Neural crest cell (in vitro differentiated cells): ENCODE measurements around the gene PODXL. TPM values are rescaled to one million over a fixed set of nuclear protein-coding genes. Genes with fewer than 3 reads are reported as not detected.
"Not testable (repeated sequence)": the region's sequence is repeated elsewhere in the genome, so short reads cannot be mapped to it uniquely, and the experiment has no call there.

Experiments used
- DNase-seq: peaks from one replicate; pipeline ENCODE4 v3.0.0; 2021; ENCODE audit warnings: low read depth, mixed read lengths, low spot score
- H3K27ac Mint-ChIP-seq: one replicate; pipeline ENCODE4 v1.8.0; 2021; ENCODE audit warnings: mild to moderate bottlenecking, mixed read lengths; ENCODE audit not compliant: unreplicated experiment
- H3K27me3 Mint-ChIP-seq: 2 replicates; pipeline ENCODE4 v1.8.0; 2021; ENCODE audit warnings: low read depth, mild to moderate bottlenecking, mixed read lengths
- H3K36me3 Mint-ChIP-seq: 2 replicates; pipeline ENCODE4 v1.8.0; 2021; ENCODE audit warnings: low read depth, mild to moderate bottlenecking, mixed read lengths
- H3K4me1 Mint-ChIP-seq: 2 replicates; pipeline ENCODE4 v1.8.0; 2021; ENCODE audit warnings: mixed read lengths
- H3K4me3 Mint-ChIP-seq: one replicate; pipeline ENCODE4 v1.8.0; 2021; ENCODE audit warnings: mild to moderate bottlenecking, mixed read lengths
- H3K9me3 Mint-ChIP-seq: 2 replicates; pipeline ENCODE4 v1.8.0; 2021; ENCODE audit warnings: mixed read lengths
- total RNA-seq: library from RNA; stranded (reverse); gene quantifications from 2 replicates; pipeline ENCODE4 v1.2.1, GENCODE V29; 2021
- TF ChIP-seq, protein P1 (sequence below): fragments of 200-600 bp; sonication (generic); conservative IDR thresholded peaks from 2 replicates; pipeline ENCODE4 v1.5.0; 2021; ENCODE audit warnings: antibody characterized with exemption, mild to moderate bottlenecking

PODXL gene
- total RNA-seq, 1 donor from 2014 or later: 21.4 TPM

DNA sequence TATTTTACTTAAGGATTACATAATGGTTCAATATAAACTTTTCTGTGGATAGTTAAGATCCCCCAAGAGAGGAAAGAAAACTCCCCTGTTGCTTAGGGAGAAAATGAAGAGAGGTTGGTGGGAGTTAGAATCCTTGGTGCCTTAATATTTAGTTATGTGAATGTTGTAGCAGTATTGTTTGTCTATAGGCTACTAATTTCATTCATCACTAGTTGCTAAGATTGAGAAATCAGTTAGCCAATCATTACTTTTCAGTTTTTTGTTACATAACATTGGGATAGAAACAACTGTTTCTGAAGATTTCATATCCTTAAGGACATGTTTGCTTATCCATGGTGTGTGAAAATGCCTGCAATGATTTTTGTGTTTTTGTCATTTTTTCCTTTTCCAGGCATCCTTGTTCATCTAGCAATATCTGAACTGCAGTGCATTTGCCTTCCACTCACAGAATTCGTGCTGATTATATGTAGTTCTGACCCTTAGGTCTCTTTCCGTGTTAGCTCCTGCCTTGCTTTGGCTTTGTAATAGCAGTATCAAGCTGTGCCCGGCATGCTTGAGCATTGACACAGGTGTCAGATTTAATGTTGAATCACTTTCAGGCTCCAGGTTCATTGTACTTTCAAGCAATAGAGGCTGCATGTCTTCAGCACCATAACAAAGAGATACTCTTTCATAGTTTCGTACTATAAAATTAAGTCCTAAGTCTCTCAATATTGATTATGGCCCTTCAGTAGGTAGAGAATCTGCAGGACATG lies 85.0 kb downstream of the PODXL start:
- no peak overlapping the region for H3K4me3 Mint-ChIP-seq
- H3K4me1 Mint-ChIP-seq: no peaks in the 10 kb centered on the region
- TF ChIP-seq, protein P1, sequence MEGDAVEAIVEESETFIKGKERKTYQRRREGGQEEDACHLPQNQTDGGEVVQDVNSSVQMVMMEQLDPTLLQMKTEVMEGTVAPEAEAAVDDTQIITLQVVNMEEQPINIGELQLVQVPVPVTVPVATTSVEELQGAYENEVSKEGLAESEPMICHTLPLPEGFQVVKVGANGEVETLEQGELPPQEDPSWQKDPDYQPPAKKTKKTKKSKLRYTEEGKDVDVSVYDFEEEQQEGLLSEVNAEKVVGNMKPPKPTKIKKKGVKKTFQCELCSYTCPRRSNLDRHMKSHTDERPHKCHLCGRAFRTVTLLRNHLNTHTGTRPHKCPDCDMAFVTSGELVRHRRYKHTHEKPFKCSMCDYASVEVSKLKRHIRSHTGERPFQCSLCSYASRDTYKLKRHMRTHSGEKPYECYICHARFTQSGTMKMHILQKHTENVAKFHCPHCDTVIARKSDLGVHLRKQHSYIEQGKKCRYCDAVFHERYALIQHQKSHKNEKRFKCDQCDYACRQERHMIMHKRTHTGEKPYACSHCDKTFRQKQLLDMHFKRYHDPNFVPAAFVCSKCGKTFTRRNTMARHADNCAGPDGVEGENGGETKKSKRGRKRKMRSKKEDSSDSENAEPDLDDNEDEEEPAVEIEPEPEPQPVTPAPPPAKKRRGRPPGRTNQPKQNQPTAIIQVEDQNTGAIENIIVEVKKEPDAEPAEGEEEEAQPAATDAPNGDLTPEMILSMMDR: no peak
- no peak overlapping the region for H3K27ac Mint-ChIP-seq
- H3K36me3 Mint-ChIP-seq: peaks cover 25% of the 10 kb centered on the region
- no peaks in the 10 kb centered on the region for H3K27me3 Mint-ChIP-seq
- H3K9me3 Mint-ChIP-seq: no peaks in the 10 kb centered on the region
- DNase-seq: no peak

DNA sequence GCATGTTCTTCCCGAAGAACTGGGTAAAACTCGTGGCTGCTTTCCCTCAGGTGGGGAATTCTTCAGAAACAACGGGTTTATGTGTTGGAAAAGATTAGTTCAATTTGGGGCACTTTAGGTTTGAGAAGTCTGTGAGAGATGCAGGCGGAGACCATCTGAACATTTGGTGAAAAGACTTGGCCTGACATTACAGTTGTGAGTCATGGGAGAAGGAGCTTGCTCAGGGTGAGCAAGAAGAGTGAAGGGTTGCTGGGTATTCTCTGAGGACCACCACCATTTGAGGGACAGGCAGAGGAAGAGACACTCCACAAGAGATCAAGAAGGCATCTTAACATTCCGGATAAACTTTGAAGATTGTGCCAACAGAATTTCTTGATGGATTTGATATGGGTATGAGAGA lies 88.6 kb downstream of the PODXL start:
- Mint-ChIP-seq H3K27ac (no peak overlapping the region), H3K36me3 (peaks cover 20% of the 10 kb centered on the region), H3K4me1 (no peaks in the 10 kb centered on the region), H3K9me3 (no peaks in the 10 kb centered on the region), H3K4me3 (no peak overlapping the region), H3K27me3 (no peaks in the 10 kb centered on the region)
- DNase-seq: no peak
- TF ChIP-seq, protein P1: no peak

DNA sequence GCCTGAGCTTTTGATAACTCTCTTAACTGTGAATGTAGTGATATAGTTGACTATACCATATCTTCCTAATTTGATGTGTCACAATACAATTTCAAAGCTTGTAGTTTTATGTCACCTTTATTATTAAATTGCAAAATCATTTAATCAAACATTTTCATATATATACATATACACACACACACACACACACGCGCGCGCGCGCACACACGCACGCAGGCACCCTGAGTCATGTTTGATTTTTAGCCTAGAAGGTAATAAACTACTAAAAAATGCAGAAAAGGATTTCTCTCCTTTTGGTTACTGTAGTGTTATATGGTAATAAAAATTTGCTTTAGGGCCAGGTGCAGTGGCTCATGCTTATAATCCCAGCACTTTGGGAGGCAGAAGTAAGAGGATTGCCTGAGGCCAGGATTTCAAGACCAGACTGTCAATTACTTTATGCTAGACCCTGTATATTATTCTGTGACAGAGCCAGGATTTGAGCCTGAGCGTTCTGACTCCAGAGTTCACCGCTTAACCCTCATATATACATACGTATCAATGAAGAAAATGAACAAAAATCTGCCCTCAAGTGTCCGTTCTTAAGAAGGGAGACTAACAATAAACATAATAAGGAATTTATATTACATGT lies 89.6 kb downstream of the PODXL start:
- DNase-seq: no peak
- H3K36me3 Mint-ChIP-seq: peaks cover 25% of the 10 kb centered on the region
- H3K27me3 Mint-ChIP-seq: no peaks in the 10 kb centered on the region
- H3K27ac Mint-ChIP-seq: no peak overlapping the region
- TF ChIP-seq, protein P1: no peak
- H3K4me1 Mint-ChIP-seq: no peaks in the 10 kb centered on the region
- no peaks in the 10 kb centered on the region for H3K9me3 Mint-ChIP-seq
- no peak overlapping the region for H3K4me3 Mint-ChIP-seq

DNA sequence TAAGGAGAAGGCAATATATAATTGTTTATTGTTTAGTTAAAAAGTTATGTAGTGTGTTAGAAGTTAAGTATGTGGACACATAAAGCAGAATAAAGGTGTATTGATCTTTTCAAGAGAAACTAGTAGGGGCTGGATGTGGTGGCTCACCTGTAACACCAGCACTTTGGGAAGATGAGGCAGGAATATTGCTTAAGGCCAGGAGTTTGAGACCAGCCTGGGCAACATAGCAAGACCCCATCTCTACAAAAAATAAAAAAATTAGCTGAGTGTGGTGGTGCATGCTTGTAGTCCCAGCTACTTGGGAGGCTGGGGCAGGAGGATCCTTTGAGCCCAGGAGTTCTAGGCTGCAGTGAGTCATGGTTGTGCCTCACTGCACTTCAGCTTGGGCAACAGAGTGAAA lies 93.7 kb downstream of the PODXL start:
- H3K4me1 Mint-ChIP-seq, H3K27me3 Mint-ChIP-seq, DNase-seq, H3K4me3 Mint-ChIP-seq, H3K9me3 Mint-ChIP-seq, H3K27ac Mint-ChIP-seq: not testable (repeated sequence)
- H3K36me3 Mint-ChIP-seq: peaks cover 23% of the 10 kb centered on the region

DNA sequence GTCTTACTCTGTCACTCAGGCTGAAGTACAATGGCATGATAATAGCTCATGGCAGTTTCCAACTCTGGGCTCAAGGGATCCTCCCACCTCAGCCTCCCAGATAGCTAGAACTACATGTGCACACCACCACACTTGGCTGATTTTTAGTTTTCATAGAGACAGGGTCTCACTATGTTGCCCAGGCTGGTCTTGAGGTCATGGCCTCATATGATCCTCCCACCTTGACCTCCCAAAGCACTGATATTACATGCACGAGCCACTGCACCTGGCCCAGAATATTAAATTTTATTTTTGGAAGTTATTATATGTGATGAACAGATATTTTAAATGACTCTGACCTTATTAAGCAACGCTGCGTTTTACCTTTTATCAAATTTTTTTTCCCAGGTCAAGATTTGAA lies 94.4 kb downstream of the PODXL start:
- Mint-ChIP-seq H3K9me3 (no peaks in the 10 kb centered on the region), H3K27me3 (no peaks in the 10 kb centered on the region), H3K4me3 (no peak overlapping the region), H3K27ac (no peak overlapping the region), H3K36me3 (peaks cover 22% of the 10 kb centered on the region), H3K4me1 (no peaks in the 10 kb centered on the region)
- DNase-seq: no peak
- TF ChIP-seq, protein P1: no peak

DNA sequence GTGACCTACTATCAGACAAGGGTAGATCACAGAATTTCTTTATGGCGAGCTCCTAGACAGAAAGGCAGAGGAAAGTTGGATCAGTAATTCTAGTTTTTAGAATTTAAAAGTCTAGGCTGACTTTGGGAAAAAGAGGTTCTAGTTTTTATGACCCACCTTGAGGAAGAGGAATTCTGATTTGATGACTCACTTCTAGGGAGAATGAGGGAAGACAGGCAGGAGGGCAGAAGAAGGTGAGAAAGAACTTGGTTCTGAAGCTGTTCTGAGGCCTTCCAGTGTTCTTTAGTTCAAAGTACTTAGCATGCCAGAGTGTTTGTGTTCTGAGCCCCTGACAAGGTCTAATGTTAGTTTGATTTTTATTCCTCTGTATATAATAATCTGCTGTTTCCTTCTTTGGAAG lies 97.2 kb downstream of the PODXL start:
- Mint-ChIP-seq H3K4me3 (no peak overlapping the region), H3K27ac (no peak overlapping the region), H3K27me3 (no peaks in the 10 kb centered on the region)

More for the DNA sequence above, 97.2 kb downstream of the PODXL start:
- TF ChIP-seq, protein P1: no peak
- peaks cover 22% of the 10 kb centered on the region for H3K36me3 Mint-ChIP-seq
- DNase-seq: no peak
- no peaks in the 10 kb centered on the region for H3K4me1 Mint-ChIP-seq
- H3K9me3 Mint-ChIP-seq: no peaks in the 10 kb centered on the region
